Measurements from ENCODE around the gene CTDSP2.

GRCh38 chr12:57830393-57830792 is 16.1 kb downstream of the CTDSP2 start:
- TF ChIP-seq POLR2AphosphoS5 (IDR thresholded peaks at IDR 0.05) (no peak), CTCF (IDR thresholded peaks at IDR 0.05) (no peak), EP300 (IDR thresholded peaks at IDR 0.05) (no peak)

Data from gastroesophageal sphincter (tissue), 3 donors.